Parathyroid adenoma (tissue), 2 donors: Measurements from ENCODE around the gene NDUFB6.

ENCODE experiments used
- H2AFZ ChIP-seq: fragments of 300-600 bp; sonication (generic); one replicate; pipeline ENCODE4 v1.7.0; 2017; ENCODE audit warnings: antibody characterized with exemption, mild to moderate bottlenecking
- H3K27ac ChIP-seq: fragments of 300-600 bp; sonication (generic); one replicate; pipeline ENCODE4 v1.7.0; 2017
- H3K27me3 ChIP-seq: fragments of 300-600 bp; sonication (generic); one replicate; pipeline ENCODE4 v1.7.0; 2017; ENCODE audit warnings: low read length; ENCODE audit not compliant: control insufficient read depth, insufficient read depth
- H3K36me3 ChIP-seq: fragments of 300-600 bp; sonication (generic); one replicate; pipeline ENCODE4 v1.7.0; 2017; ENCODE audit warnings: low read length; ENCODE audit not compliant: control insufficient read depth, insufficient read depth
- H3K4me1 ChIP-seq: fragments of 300-600 bp; sonication (generic); one replicate; pipeline ENCODE4 v1.7.0; 2017; ENCODE audit warnings: control low read depth
- H3K4me2 ChIP-seq: fragments of 300-600 bp; sonication (generic); one replicate; pipeline ENCODE4 v1.7.0; 2017; ENCODE audit warnings: low read length
- H3K4me3 ChIP-seq: fragments of 300-600 bp; sonication (generic); one replicate; pipeline ENCODE4 v1.7.0; 2017; ENCODE audit warnings: low read depth, low read length
- H3K79me2 ChIP-seq: fragments of 300-600 bp; sonication (generic); one replicate; pipeline ENCODE4 v1.7.0; 2017; ENCODE audit warnings: control low read depth
- H3K9ac ChIP-seq: fragments of 300-600 bp; sonication (generic); one replicate; pipeline ENCODE4 v1.7.0; 2017; ENCODE audit warnings: mild to moderate bottlenecking
- H3K9me3 ChIP-seq: fragments of 300-600 bp; sonication (generic); one replicate; pipeline ENCODE4 v1.7.0; 2017; ENCODE audit warnings: low read length; ENCODE audit not compliant: control insufficient read depth
- CTCF ChIP-seq: fragments of 300-600 bp; sonication (generic); IDR thresholded peaks from one replicate; pipeline ENCODE4 v1.7.0; 2017; ENCODE audit warnings: antibody characterized with exemption, mild to moderate bottlenecking
- donor health status: primary hyperparathyroidism.

NDUFB6 gene

GRCh38 chr9:32596936-32597335, 24.0 kb upstream of the NDUFB6 start:
- Histone ChIP-seq H2AFZ (no peak overlapping the region), H3K4me3 (no peak overlapping the region)
- no peak for TF ChIP-seq CTCF

GRCh38 chr9:32596096-32596865, 23.3 kb upstream of the NDUFB6 start:
- H2AFZ ChIP-seq, result no peak overlapping the region
- no peak overlapping the region for H3K4me3 ChIP-seq
- H3K9me3 ChIP-seq, result no peaks in the 10 kb centered on the region
- H3K4me1 ChIP-seq, result no peaks in the 10 kb centered on the region
- no peaks in the 10 kb centered on the region for H3K79me2 ChIP-seq
- no peaks in the 10 kb centered on the region for H3K36me3 ChIP-seq
- H3K27ac ChIP-seq, result no peak overlapping the region
- no peaks in the 10 kb centered on the region for H3K27me3 ChIP-seq
- H3K4me2 ChIP-seq, result no peak overlapping the region
- TF ChIP-seq CTCF, result no peak
- H3K9ac ChIP-seq, result no peak overlapping the region

More at GRCh38 chr9:32596936-32597335, 24.0 kb upstream of the NDUFB6 start:
- Histone ChIP-seq H3K79me2 (no peaks in the 10 kb centered on the region), H3K4me2 (no peak overlapping the region), H3K9me3 (no peaks in the 10 kb centered on the region), H3K27me3 (no peaks in the 10 kb centered on the region), H3K4me1 (no peaks in the 10 kb centered on the region), H3K9ac (no peak overlapping the region), H3K27ac (no peak overlapping the region), H3K36me3 (no peaks in the 10 kb centered on the region)

GRCh38 chr9:32590898-32591297, 17.9 kb upstream of the NDUFB6 start:
- H3K27ac ChIP-seq, result no peak overlapping the region
- no peaks in the 10 kb centered on the region for H3K36me3 ChIP-seq
- no peaks in the 10 kb centered on the region for H3K27me3 ChIP-seq
- no peaks in the 10 kb centered on the region for H3K9me3 ChIP-seq
- H3K9ac ChIP-seq, result no peak overlapping the region
- H3K4me2 ChIP-seq, result no peak overlapping the region
- H2AFZ ChIP-seq, result no peak overlapping the region
- no peak overlapping the region for H3K4me3 ChIP-seq
- H3K79me2 ChIP-seq, result no peaks in the 10 kb centered on the region
- no peak for TF ChIP-seq CTCF
- H3K4me1 ChIP-seq, result no peaks in the 10 kb centered on the region

GRCh38 chr9:32590476-32590875, 17.5 kb upstream of the NDUFB6 start:
- H3K9me3 ChIP-seq, result no peaks in the 10 kb centered on the region
- H2AFZ ChIP-seq, result no peak overlapping the region
- no peak overlapping the region for H3K4me2 ChIP-seq
- no peaks in the 10 kb centered on the region for H3K27me3 ChIP-seq
- no peaks in the 10 kb centered on the region for H3K4me1 ChIP-seq
- H3K4me3 ChIP-seq, result no peak overlapping the region
- no peaks in the 10 kb centered on the region for H3K79me2 ChIP-seq
- no peak for TF ChIP-seq CTCF
- no peak overlapping the region for H3K27ac ChIP-seq
- H3K9ac ChIP-seq, result no peak overlapping the region
- H3K36me3 ChIP-seq, result no peaks in the 10 kb centered on the region
